ENCODE data around the gene MT1H.

The MT1H gene

GRCh38 chr16:56636616-56637413, 32.8 kb upstream of the MT1H start:
- DNase-seq (ENCODE audit: low read depth in 3 of 3): no peak

- DNase-seq (ENCODE audit: low read depth in 3 of 3): no peak
These were observed 31.5 kb upstream of the MT1H start, which contains the start of gene MT1A for GRCh38 chr16:56637814-56638750. Gene MT1A, plus strand, starts transcription at chr16:56638666. Its CDS starts 73 bp downstream, at chr16:56638739.

GRCh38 chr16:56639045-56639444, 30.6 kb upstream of the MT1H start:
- DNase-seq (ENCODE audit: low read depth in 3 of 3): no peak

GRCh38 chr16:56640076-56640475, 29.5 kb upstream of the MT1H start:
- DNase-seq (ENCODE audit: low read depth in 3 of 3): no peak

GRCh38 chr16:56641166-56641565, 28.4 kb upstream of the MT1H start:
- no peak for DNase-seq (ENCODE audit: low read depth in 3 of 3)

- DNase-seq (ENCODE audit: low read depth in 3 of 3): peak; percentile 51 to 77 (median 53)
These were observed 26.4 kb upstream of the MT1H start for GRCh38 chr16:56643080-56643778.

GRCh38 chr16:56643833-56644232, 25.8 kb upstream of the MT1H start:
- no peak for DNase-seq (ENCODE audit: low read depth in 3 of 3)

GRCh38 chr16:56645311-56645710, 24.3 kb upstream of the MT1H start:
- no peak for DNase-seq (ENCODE audit: low read depth in 3 of 3)

GRCh38 chr16:56645838-56646237, 23.8 kb upstream of the MT1H start:
- DNase-seq (ENCODE audit: low read depth in 3 of 3): no peak

- DNase-seq (ENCODE audit: low read depth in 3 of 3): no peak
These were observed 21.8 kb upstream of the MT1H start for GRCh38 chr16:56647641-56648431.

GRCh38 chr16:56649271-56649670, 20.3 kb upstream of the MT1H start:
- no peak for DNase-seq (ENCODE audit: low read depth in 3 of 3)

GRCh38 chr16:56649820-56650219, 19.8 kb upstream of the MT1H start:
- no peak for DNase-seq (ENCODE audit: low read depth in 3 of 3)

- DNase-seq (ENCODE audit: low read depth in 3 of 3): no peak
These were observed 18.0 kb upstream of the MT1H start, which contains the start of gene MT1B for GRCh38 chr16:56651586-56651985. Gene MT1B, plus strand, starts transcription at chr16:56651886. Its CDS starts 68 bp downstream, at chr16:56651954.

- no peak for DNase-seq (ENCODE audit: low read depth in 3 of 3)
These were observed 17.0 kb upstream of the MT1H start for GRCh38 chr16:56652600-56652999.

- DNase-seq (ENCODE audit: low read depth in 3 of 3): no peak
These were observed 16.4 kb upstream of the MT1H start for GRCh38 chr16:56653218-56653617.

GRCh38 chr16:56657555-56658326, 11.9 kb upstream of the MT1H start, which contains the start of gene MT1F:
Gene MT1F, plus strand, starts transcription at chr16:56657959. Its CDS starts 100 bp downstream, at chr16:56658059.
- DNase-seq (ENCODE audit: low read depth in 3 of 3): peak; percentile 50 to 81 (median 52)

- DNase-seq (ENCODE audit: low read depth in 3 of 3): no peak
These were observed 11.2 kb upstream of the MT1H start for GRCh38 chr16:56658327-56658875.

- peak in 1 of 3 experiments; percentile 41 for DNase-seq (ENCODE audit: low read depth in 3 of 3)
These were observed 7.0 kb upstream of the MT1H start for GRCh38 chr16:56662357-56663354.

- no peak for DNase-seq (ENCODE audit: low read depth in 3 of 3)
These were observed 5.1 kb upstream of the MT1H start for GRCh38 chr16:56664506-56664905.

All from stimulated activated CD4-positive, alpha-beta T cell treated with anti-CD3 and anti-CD28 coated beads, TNF-alpha, amount 100 ng/mL, for 24 hours (primary cell).